ENCODE data around the gene LRCH3.

The LRCH3 gene

DNA sequence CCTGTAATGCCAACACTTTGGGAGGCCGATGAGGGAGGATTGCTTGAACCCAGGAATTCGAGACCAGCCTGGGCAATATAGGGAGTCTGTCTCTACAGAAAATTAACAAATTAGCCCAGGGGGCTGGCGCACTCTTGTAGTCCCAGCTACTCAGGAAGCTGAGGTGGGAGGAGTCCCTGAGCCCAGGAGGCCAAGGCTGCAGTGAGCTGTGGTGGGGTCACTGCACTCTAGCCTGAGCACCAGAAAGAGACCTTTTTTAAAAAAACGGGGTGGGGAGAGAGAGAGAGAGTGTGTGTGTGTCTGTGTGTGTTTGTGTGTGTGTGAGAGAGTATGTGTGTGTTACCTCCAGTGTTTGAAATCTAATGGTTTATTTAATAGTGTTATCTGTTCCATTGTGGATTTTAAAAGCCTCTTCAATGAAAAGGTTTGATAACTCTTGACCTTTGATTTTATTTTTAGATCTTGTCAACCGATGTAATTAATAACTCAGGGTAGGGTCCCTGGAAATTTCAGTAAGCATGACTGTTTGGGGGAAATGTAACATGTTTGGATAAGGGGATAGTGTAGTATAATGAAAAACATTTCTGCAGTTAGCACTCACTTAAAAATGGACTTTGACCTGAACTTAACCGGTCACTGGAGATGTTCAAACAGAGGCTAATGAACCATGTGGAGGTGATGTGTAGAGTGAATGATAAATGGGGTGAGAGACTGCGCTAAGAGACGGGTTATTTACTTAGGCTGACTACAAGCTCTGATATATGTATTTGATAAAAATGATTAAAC, 29.7 kb downstream of the LRCH3 start:
- ChIA-PET CTCF (interaction anchor here (1.3 kb wide), 1 partner anchor 16 kb away, joined by 3 read pairs; no protein-coding TSS in a partner anchor), POLR2A (no interaction called here)
- H3K4me3 ChIP-seq (ENCODE audit: low read depth, low read length) = no peak overlapping the region
- no peak for DNase-seq (ENCODE audit: low read depth, low spot score)
- TF ChIP-seq, protein P1, sequence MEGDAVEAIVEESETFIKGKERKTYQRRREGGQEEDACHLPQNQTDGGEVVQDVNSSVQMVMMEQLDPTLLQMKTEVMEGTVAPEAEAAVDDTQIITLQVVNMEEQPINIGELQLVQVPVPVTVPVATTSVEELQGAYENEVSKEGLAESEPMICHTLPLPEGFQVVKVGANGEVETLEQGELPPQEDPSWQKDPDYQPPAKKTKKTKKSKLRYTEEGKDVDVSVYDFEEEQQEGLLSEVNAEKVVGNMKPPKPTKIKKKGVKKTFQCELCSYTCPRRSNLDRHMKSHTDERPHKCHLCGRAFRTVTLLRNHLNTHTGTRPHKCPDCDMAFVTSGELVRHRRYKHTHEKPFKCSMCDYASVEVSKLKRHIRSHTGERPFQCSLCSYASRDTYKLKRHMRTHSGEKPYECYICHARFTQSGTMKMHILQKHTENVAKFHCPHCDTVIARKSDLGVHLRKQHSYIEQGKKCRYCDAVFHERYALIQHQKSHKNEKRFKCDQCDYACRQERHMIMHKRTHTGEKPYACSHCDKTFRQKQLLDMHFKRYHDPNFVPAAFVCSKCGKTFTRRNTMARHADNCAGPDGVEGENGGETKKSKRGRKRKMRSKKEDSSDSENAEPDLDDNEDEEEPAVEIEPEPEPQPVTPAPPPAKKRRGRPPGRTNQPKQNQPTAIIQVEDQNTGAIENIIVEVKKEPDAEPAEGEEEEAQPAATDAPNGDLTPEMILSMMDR (IDR thresholded peaks at IDR 0.05; ENCODE audit: insufficient read depth, low read length, missing control alignments) = no peak

GRCh38 chr3:197829397-197830045, 38.5 kb downstream of the LRCH3 start:
- TF ChIP-seq, protein P1 (IDR thresholded peaks at IDR 0.05; ENCODE audit: insufficient read depth, low read length, missing control alignments) = no peak
- DNase-seq (ENCODE audit: low read depth, low spot score) = no peak
- ChIA-PET POLR2A (no interaction called here), CTCF (no interaction called here)
- H3K4me3 ChIP-seq (ENCODE audit: low read depth, low read length) = no peak overlapping the region

- ChIA-PET POLR2A (no interaction called here), CTCF (no interaction called here)
- H3K4me3 ChIP-seq (ENCODE audit: low read depth, low read length) = no peak overlapping the region
- no peak for DNase-seq (ENCODE audit: low read depth, low spot score)
- TF ChIP-seq, protein P1 (IDR thresholded peaks at IDR 0.05; ENCODE audit: insufficient read depth, low read length, missing control alignments) = no peak
Observed at GRCh38 chr3:197830308-197830966, 39.4 kb downstream of the LRCH3 start.

DNA sequence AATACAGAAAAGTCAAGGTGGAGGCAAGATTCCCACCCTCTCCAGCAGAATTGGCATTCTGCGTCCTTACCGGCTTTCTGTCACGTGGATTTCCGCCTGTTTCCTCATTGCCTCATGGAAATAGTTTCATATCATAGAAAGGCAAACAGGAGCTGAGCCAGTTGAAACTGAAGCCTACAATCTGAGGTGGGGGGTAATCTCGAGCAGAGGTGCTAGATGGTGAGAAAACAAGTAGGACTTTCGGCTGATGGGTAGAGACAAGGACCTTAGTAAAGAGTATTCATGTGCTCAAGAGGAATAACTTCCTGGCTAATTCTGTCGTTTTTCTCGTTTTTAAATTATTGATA, 39.9 kb downstream of the LRCH3 start:
- ChIA-PET POLR2A (no interaction called here), CTCF (no interaction called here)
- no peak for DNase-seq (ENCODE audit: low read depth, low spot score)
- no peak overlapping the region for H3K4me3 ChIP-seq (ENCODE audit: low read depth, low read length)
- TF ChIP-seq, protein P1 (IDR thresholded peaks at IDR 0.05; ENCODE audit: insufficient read depth, low read length, missing control alignments) = no peak

GRCh38 chr3:197833930-197834715, 43.1 kb downstream of the LRCH3 start:
- no peak for DNase-seq (ENCODE audit: low read depth, low spot score)
- no peak overlapping the region for H3K4me3 ChIP-seq (ENCODE audit: low read depth, low read length)
- ChIA-PET CTCF (no interaction called here), POLR2A (no interaction called here)
- TF ChIP-seq, protein P1 (IDR thresholded peaks at IDR 0.05; ENCODE audit: insufficient read depth, low read length, missing control alignments) = no peak

Measured in AG04449 (cell line).